Activated T-cell treated with anti-CD3 and anti-CD28 coated beads for 48 hours (primary cell): ENCODE data around the gene GLYAT.
"Not testable (repeated sequence)": the region's sequence is repeated elsewhere in the genome, so short reads cannot be mapped to it uniquely, and the experiment has no call there.

Experiments used
- DNase-seq: peaks from one replicate; pipeline ENCODE4 v3.0.0-alpha.2; 2020; ENCODE audit warnings: low read depth

GLYAT gene

DNA sequence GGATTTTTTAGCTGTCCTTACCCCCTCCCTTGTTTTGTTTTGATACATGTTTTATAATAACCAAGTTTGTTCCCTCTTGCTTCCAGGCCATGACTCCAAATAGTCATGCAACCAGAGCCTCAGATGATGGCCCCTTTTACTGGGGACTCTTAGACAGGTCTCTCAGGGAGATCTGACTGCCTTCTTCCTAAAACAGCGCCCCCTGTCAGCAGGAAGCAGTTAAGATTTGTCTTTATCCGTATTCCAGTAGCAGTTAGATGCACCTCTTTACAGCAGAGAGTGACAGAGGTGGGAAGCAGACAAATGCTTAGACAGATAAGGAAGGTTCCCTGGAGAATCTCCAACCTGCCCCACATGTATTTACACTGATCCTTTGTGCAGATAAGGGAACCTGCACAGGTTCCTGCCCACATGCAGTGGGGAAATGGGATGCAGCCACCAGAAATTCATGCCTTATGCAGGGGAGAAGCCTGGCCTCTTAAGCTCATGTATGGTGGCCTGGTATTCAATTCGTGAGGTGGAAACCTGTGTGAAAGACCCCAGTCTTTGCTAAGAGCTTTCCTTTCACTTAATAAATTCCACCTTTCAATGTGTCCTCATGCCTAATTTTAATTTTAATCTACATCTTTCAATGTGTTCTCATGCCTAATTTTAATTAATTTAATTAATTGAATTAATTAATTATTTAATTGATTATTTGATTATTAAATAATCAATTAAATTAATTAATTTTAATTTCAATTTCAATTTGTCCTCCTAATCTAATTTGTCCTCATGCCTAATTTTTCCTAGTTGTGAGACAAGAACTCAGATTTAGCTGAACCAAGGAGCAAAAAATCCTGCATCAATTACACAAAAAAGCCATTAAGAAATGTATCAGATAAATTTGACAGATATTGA is 11.5 kb upstream of the GLYAT start:
- DNase-seq, result no peak

- no peak for DNase-seq
These were observed 10.4 kb upstream of the GLYAT start for GRCh38 chr11:58742140-58742539.

- DNase-seq, result no peak
These were observed 9.4 kb upstream of the GLYAT start for GRCh38 chr11:58741127-58741526.

DNA sequence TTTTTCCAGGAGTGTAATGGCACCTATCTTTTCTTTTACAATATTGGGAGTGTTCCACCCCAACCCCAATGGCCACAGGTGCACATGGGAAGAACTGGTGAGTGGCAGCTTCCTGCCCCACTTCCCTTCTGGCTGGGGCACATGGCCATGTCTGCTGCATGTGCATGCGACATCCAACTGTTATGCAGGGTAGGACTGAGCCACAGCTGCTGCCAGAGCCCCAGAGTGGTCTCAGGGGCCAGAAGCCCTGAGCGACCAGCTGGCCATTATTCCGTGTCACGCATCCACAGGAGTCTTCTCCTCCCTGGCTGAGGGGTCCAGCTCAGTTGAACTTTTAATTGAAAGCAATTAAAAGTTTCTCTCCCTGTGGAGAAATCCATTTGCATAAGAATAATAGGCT is 8.7 kb upstream of the GLYAT start:
- DNase-seq, result no peak

- DNase-seq, result no peak
These were observed 8.1 kb upstream of the GLYAT start for GRCh38 chr11:58739725-58740430.

DNA sequence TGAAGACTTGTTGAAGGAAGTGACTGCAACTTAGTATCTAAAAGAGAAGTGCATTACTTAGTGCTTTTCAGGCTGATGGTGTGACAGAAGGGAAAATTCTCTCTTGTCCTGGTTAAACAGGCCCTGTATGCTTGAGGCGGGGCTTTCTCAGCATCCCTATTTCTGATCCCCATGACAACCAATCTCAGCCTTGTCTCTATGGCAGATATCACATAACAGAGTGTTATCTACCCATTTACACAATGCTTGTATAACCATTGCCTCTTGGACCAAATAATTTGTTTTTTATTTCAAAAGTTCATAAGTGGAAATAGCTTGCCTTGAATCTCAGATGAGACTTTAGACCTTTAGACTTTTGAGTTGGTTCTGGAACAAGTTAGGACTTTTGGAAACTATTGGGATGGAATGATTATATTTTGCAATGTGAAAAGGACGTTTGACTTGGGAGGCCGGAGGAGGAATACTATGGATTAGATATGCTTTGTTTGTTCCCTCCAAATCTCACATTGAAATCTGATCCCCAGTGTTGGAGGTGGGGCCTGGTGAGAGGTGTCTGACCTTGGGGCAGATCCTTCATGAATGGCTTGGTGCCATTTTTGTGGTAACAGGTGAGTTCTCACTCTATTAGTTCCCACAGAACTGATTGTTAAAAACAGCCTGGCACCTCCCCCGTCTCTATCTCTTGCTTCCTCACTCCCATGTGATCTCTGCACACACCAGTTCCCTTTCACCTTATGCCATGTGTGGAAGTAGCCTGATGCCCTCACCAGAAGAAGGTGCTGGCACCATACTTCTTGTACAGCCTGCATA is 3.1 kb upstream of the GLYAT start:
- DNase-seq, result no peak

- no peak for DNase-seq
These were observed 1.1 kb downstream of the GLYAT start for GRCh38 chr11:58730507-58731089.

DNA sequence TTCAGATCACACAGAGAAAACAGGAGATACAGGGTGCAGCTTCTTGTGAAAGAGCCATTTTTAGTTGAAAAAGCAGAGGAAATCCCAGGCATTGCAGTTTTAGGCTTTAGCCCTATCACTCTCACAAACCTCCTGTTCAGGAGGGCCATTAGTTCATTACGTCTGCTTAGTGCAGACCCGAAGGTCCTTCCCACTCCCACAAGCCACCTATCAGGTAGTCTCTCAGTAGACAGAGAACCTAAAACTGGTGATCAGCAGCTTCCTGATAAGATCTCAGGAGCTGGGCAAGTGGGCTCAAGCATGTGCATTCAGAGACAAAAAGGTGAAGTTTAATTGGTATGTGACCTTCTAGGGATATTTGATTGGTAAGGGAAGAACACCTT is 4.3 kb downstream of the GLYAT start:
- no peak for DNase-seq

DNA sequence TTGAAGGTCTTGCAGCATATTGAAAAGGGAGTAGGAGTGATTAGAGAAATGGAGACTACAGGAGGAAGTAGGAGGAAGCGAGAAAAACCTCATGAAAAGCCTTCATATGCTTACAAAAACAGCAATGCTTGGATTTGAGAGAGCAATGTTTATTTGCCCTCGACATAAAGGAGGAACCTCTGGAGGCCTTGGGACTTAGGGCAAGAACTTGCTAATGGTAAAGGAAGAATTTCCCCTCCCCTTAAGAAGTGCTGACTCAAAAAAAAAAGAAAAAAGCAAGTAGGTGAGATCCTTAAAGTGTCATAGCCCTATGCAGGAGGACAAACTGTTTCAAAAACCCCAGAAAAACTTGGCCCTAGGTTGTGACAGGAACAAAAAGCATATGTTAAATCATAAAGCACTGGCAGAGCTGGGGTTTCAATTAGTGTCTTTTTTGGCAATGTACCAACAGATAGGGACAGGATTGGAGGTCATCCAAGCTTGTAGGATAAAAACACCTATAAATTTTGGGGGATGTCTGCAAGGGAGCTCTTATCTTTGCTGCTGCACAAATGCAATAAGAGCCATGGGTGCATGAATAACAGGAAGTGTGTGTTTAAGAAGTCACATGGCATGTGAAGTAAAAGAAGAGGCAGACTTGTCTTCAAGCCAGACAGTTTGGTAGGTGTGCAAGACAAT is 4.9 kb downstream of the GLYAT start:
- DNase-seq, result no peak

DNA sequence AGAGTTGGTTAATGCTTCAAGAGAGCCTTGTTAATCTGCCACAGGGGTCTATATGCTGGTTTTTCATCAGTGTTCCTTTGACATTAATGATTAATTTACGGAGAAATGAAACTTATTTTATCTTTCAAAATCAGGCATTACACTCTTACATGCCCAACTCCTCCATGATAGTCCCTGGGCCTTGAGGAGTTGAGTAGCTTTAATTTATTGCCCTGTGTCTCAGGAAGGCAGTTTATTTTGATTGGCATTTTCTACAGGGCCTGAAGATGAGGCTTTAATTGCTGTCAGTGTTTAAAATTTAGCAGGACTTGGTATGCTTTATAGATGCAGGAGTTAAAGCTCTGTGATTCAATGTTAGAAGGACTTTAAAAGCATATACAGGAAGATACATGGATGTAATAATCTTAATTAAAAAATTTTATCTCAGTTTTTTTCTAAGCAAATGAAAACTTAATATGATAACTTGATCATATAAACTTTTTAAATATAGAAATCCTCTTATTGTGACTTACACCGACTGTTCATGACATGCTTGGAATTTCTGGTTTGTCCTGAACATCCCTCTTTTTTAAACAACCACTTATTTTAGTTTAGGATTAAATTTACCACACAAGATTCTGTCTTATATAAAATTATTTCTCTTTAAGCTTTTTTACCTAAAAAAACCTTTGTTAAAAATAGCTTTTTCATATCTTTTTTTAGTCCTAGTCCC is 12.2 kb downstream of the GLYAT start:
- DNase-seq, result no peak

DNA sequence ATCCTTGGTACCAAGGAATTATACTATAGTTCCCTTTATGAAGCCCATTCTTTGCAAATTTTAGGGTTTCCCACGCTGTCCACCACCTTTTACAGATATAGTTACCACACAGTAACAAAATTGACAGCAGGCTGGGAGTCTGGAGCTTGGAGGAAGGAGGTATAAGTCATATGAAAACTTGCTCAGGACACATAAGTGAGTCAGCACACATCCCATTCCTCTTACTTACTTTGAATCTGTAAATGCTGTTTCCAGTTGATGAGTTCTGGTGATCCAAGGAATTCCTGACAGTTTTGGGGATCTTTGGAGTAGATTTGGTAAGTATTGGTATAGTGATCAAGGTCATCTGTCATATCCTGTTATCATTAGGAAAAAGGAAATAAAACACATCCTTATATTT is 19.2 kb downstream of the GLYAT start:
- DNase-seq, result no peak

DNA sequence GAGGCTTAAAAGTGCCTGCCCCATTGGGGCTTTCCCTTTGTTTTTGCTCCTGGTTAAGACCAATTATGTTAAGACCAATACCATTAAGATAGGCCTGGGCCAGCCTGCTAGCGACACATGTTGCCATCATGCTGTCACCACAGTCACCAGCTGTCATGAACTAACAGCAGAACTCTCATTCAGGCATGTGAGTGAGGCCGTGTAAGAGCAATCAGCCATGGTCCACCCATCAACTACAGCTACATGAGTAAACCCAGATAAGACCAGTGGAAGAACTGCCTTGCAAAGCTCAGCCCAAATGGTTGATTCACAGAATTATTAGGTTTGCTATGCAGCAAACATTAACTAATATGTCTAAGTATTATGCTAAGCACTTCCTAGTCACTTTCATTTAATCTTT is 19.9 kb downstream of the GLYAT start:
- no peak for DNase-seq

- DNase-seq, result no peak
These were observed 24.0 kb downstream of the GLYAT start for GRCh38 chr11:58707767-58708166.

DNA sequence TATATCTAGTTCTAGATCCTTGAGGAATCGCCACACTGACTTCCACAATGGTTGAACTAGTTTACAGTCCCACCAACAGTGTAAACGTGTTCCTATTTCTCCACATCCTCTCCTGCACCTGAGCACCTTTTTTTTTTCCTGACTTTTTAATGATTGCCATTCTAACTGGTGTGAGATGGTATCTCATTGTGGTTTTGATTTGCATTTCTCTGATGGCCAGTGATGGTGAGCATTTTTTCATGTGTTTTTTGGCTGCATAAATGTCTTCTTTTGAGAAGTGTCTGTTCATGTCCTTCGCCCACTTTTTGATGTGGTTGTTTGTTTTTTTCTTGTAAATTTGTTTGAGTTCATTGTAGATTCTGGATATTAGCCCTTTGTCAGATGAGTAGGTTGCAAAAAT is 34.9 kb downstream of the GLYAT start:
- DNase-seq, result not testable (repeated sequence)

DNA sequence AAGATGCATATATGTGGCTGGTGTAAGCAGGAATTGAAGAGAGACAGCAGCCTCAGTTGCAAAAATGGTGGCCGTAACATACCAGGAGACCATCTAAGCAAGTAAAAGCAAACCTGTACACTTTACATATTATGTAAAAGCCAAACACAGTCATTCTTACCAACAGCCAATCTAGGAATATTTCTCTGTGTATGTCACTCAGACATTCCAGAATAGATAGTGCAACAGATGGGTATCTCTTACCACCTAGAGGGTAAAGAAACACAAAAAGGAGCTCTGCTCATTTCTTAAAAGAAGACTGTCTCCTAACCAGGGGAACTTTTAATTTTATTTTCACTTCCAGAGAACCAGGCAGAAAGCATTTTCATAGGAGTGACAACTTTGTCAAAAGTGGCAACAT is 38.7 kb downstream of the GLYAT start:
- no peak for DNase-seq

DNA sequence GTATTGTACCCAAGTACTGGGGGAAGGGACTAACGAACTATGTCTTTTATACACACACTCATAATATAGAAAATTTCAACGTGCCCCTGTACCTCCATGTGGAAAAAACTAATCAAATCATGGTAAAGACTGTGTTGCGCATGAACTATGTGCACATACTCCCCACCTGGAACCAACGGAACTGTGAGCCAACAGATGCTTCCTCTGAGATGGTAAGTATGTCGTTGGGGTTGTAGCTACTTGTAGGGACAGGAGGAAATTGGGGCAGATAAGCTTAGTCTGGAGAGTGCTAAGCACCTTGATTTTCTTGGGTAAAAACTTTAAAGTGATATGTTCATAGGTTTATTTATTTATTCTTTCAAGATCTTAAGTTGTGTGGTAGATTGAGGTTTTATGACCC is 40.1 kb downstream of the GLYAT start:
- no peak for DNase-seq

- no peak for DNase-seq
These were observed 42.8 kb downstream of the GLYAT start for GRCh38 chr11:58688789-58689503.

GRCh38 chr11:58685973-58686722 is 45.6 kb downstream of the GLYAT start:
- no peak for DNase-seq

GRCh38 chr11:58682660-58683059 is 49.1 kb downstream of the GLYAT start:
- DNase-seq, result not testable (repeated sequence)

DNA sequence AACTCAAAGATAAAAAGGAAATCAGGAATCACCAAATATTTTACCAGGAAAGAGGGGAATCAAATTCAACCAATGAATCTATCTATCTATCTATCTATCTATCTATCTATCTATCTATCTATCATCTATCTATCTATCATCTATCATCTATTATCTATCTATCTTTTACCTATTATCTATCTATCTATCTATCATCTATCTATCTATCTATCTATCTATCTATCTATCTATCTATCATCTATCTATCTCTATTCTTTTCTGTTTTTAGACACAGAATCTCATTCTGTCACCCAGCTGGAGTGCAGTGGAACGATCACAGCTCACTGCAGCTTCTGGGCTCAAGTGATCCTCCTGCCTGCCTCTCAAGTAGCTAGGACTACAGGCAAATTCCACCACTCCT is 54.2 kb downstream of the GLYAT start:
- DNase-seq, result not testable (repeated sequence)
